Activated CD8-positive, alpha-beta T cell treated with anti-CD3 and anti-CD28 coated beads for 36 hours (primary cell): ENCODE measurements around the gene PGS1. TPM values are rescaled to one million over a fixed set of nuclear protein-coding genes. Genes with fewer than 3 reads are reported as not detected.

ENCODE experiments used
- ATAC-seq: fragments of 200-7000 bp; cut with Tn5 transposase; one replicate; pipeline ENCODE4 v1.10.0; 2021; ENCODE audit warnings: mild to moderate bottlenecking, moderate library complexity
- CTCF ChIA-PET: fragments of 350-600 bp; sonication (Branson Sonifier 250); formaldehyde crosslinking; loops from one replicate; lab custom pipeline; 2021; ENCODE audit warnings: antibody characterized with exemption; lab: Charles Lee
- POLR2A ChIA-PET: fragments of 350-600 bp; sonication (Branson Sonifier 250); formaldehyde crosslinking; loops from one replicate; lab custom pipeline; 2021; ENCODE audit warnings: antibody characterized with exemption; lab: Charles Lee
- DNase-seq: peaks from one replicate; pipeline ENCODE4 v3.0.0-alpha.2; 2020
- H3K27ac Mint-ChIP-seq: one replicate; pipeline ENCODE4 v1.8.0; 2021; ENCODE audit warnings: mild to moderate bottlenecking, mixed read lengths
- H3K27me3 Mint-ChIP-seq: one replicate; pipeline ENCODE4 v1.8.0; 2021; ENCODE audit warnings: mixed read lengths
- H3K36me3 Mint-ChIP-seq: one replicate; pipeline ENCODE4 v1.8.0; 2021; ENCODE audit warnings: low read depth, mixed read lengths
- H3K4me1 Mint-ChIP-seq: one replicate; pipeline ENCODE4 v1.8.0; 2021; ENCODE audit warnings: low read depth, mixed read lengths
- H3K4me3 Mint-ChIP-seq: one replicate; pipeline ENCODE4 v1.8.0; 2021; ENCODE audit warnings: mild to moderate bottlenecking, moderate library complexity, mixed read lengths
- H3K9me3 Mint-ChIP-seq: one replicate; pipeline ENCODE4 v1.8.0; 2021; ENCODE audit warnings: mixed read lengths
- intact Hi-C: fragments of 100-400 bp; cut with micrococcal nuclease; formaldehyde crosslinking; loops from one replicate; pipeline ENCODE4 v1.10.0; 2022
- total RNA-seq, 2 experiments: library from RNA; stranded (reverse); gene quantifications; one replicate each; pipeline ENCODE4 v1.2.3, GENCODE V29; 2021
- TF ChIP-seq, protein P1 (sequence below): fragments of 200-600 bp; IDR thresholded peaks from one replicate; pipeline ENCODE4 v1.8.0; 2022; ENCODE audit warnings: antibody characterized with exemption, mild to moderate bottlenecking

The PGS1 gene
- total RNA-seq, 2 experiments from 2014 or later = 42.1 to 43.3 TPM

DNA sequence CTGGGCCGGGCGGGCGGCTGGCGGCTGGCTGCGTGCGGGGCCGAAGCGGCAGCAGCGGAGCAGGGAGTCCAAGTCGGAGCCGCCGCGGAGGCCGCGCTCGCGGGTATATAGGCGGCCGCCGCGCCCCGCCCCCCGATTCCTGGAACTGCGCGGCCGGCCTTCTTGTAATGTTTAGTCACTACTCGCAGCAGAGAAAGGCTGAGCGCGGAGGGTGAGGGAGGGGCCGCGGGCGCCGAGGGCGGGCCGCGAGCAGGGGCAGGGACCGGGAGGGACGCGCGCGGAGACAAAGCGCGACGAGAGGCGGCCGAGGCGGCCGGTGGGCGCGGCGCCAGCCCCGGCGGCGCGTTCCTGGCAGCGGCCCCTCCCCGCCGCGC lies 18.5 kb upstream of the PGS1 start, which contains the start of gene SOCS3:
Gene SOCS3 (minus strand): TSS at position 81 of the 374 bp plus-strand sequence. CDS start 982 bp downstream, outside the sequence.
- ChIA-PET CTCF (interaction anchor here (1.0 to 6.6 kb wide), 12 partner anchors 10 to 63 kb away, joined by 3 to 99 read pairs (median 11); partner anchors contain the start of gene PGS1), POLR2A (interaction anchor here (0.6 to 3.9 kb wide), 11 partner anchors 8 to 694 kb away, joined by 3 to 19 read pairs (median 4); no protein-coding TSS in a partner anchor)
- Mint-ChIP-seq H3K36me3 (peaks cover 28% of the 10 kb centered on the region), H3K9me3 (no peaks in the 10 kb centered on the region), H3K4me1 (peaks cover 40% of the 10 kb centered on the region), H3K27ac (peak within 1 kb of the TSS; percentile 84), H3K27me3 (peaks cover 13% of the 10 kb centered on the region), H3K4me3 (peak within 1 kb of the TSS; percentile 87)
- intact Hi-C loops = loop anchor here (5.0 kb wide), 1 partner anchor 62 kb away; no protein-coding TSS in a partner anchor
- ATAC-seq (peak; percentile 73), DNase-seq (peak; percentile 98)
- TF ChIP-seq, protein P1, sequence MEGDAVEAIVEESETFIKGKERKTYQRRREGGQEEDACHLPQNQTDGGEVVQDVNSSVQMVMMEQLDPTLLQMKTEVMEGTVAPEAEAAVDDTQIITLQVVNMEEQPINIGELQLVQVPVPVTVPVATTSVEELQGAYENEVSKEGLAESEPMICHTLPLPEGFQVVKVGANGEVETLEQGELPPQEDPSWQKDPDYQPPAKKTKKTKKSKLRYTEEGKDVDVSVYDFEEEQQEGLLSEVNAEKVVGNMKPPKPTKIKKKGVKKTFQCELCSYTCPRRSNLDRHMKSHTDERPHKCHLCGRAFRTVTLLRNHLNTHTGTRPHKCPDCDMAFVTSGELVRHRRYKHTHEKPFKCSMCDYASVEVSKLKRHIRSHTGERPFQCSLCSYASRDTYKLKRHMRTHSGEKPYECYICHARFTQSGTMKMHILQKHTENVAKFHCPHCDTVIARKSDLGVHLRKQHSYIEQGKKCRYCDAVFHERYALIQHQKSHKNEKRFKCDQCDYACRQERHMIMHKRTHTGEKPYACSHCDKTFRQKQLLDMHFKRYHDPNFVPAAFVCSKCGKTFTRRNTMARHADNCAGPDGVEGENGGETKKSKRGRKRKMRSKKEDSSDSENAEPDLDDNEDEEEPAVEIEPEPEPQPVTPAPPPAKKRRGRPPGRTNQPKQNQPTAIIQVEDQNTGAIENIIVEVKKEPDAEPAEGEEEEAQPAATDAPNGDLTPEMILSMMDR = no peak

DNA sequence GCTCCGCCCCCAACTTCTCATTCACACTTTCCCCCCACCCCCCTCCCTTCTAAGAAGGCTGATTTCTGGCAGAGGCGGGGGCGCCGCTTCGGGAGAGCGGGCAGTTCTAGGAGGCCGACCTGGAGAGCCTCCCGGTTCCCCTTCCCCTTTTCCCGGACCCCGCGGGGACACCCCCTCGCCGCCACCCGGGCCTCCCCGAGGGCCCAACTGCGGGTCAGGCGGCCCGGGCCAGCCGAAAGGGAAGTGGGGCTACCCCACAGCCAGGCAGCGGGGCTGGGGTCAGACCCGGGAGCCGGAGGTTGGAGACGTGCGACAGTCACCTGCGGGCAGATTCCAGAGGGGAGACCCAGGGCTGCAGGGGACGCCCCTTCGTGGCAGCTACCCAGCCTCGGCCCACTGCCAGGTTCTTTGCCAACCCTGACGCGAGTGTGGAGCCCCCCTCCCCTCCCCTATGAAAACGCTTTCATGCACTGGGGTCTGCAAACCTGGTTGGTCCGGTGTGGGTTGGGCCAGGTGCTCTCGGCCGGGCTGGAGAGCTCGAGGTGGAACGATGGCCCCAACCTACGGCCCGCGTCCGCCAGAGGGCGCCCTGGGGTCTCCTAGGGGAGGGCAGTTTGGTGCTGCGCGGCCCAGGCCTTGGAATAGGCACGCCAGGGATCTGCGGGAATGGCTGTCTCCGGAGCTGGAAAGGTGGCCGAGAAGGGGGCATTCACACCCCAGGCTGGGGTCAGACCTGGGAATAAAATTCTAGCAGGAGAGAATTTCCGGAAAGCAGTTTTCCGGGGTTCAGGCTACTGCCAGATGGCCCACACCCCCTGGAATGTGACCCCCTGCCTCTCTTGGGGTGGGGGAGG lies 17.9 kb upstream of the PGS1 start:
- TF ChIP-seq, protein P1 = peak; percentile 97
- ChIA-PET CTCF (interaction anchor here (0.5 to 6.6 kb wide), 25 partner anchors 9 to 278 kb away, joined by 3 to 99 read pairs (median 4); partner anchors contain the start of gene PGS1), POLR2A (interaction anchor here (0.7 to 3.9 kb wide), 7 partner anchors 9 to 82 kb away, joined by 3 to 19 read pairs (median 5); no protein-coding TSS in a partner anchor)
- intact Hi-C loops = loop anchor here (5.0 kb wide), 1 partner anchor 62 kb away; no protein-coding TSS in a partner anchor
- H3K4me1 Mint-ChIP-seq = peaks cover 39% of the 10 kb centered on the region
- H3K36me3 Mint-ChIP-seq = peaks cover 28% of the 10 kb centered on the region
- H3K4me3 Mint-ChIP-seq = peak overlapping the region; percentile 63
- DNase-seq = peak; percentile 97
- no peaks in the 10 kb centered on the region for H3K9me3 Mint-ChIP-seq
- ATAC-seq = peak; percentile 43
- peaks cover 13% of the 10 kb centered on the region for H3K27me3 Mint-ChIP-seq
- H3K27ac Mint-ChIP-seq = peak overlapping the region; percentile 84

DNA sequence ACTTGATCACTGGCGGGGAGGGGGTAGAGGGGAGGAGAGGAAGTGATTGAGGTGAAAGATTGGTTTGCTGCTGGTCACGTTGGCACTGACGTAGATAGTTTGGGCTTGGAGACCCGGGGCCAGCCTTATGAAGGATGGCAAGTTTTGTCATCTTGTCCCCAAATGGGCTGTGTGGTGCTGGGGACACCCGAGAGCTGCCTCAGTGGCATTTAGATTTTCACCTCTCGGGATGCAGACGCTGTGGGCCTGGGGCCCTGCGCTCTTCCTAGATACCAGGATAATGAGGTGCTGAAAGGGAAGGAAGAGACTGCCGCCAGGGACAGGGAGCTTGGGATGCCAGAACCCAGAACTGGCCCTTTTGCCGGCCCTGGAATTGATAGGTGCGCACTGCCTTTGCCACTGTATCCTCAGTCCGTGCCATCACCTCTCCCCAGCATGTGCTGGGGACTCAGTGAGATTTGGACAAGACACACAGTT lies 17.2 kb upstream of the PGS1 start:
- peaks cover 34% of the 10 kb centered on the region for H3K4me1 Mint-ChIP-seq
- TF ChIP-seq, protein P1 = no peak
- no peaks in the 10 kb centered on the region for H3K9me3 Mint-ChIP-seq
- H3K27ac Mint-ChIP-seq = peak overlapping the region; percentile 84
- peak overlapping the region; percentile 63 for H3K4me3 Mint-ChIP-seq
- ChIA-PET CTCF (interaction anchor here (0.6 to 6.6 kb wide), 21 partner anchors 9 to 278 kb away, joined by 3 to 99 read pairs (median 5); partner anchors contain the start of gene PGS1), POLR2A (interaction anchor here (1.0 to 3.9 kb wide), 3 partner anchors 21 to 58 kb away, joined by 3 to 19 read pairs (median 3); no protein-coding TSS in a partner anchor)
- H3K36me3 Mint-ChIP-seq = peaks cover 28% of the 10 kb centered on the region
- no peak for DNase-seq
- peaks cover 13% of the 10 kb centered on the region for H3K27me3 Mint-ChIP-seq
- intact Hi-C loops = loop anchor here (5.0 kb wide), 1 partner anchor 61 kb away; no protein-coding TSS in a partner anchor
- no peak for ATAC-seq

DNA sequence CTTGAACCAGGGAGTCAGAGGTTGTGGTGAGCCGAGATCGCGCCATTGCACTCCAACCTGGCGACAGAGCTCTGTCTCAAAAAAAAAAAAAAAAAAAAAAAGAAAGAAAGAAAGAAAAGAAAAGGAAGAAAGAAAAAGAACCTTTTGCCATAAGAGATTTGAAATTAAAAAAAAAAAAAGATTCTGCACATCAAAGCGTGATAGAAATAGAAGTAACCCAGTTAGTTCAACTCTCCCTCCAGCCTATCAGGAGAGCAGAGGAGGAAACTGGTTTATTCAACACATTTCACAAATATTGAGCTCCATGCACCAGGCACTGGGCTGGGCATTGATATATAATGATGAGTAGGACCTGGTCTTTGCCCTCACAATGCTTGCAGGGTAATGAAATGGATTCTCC lies 16.2 kb upstream of the PGS1 start:
- H3K27ac Mint-ChIP-seq = no peak overlapping the region
- peaks cover 28% of the 10 kb centered on the region for H3K4me1 Mint-ChIP-seq
- H3K4me3 Mint-ChIP-seq = no peak overlapping the region
- ATAC-seq (no peak), DNase-seq (no peak)
- ChIA-PET CTCF (interaction anchor here (0.7 to 6.6 kb wide), 11 partner anchors 8 to 110 kb away, joined by 3 to 99 read pairs (median 6); no protein-coding TSS in a partner anchor), POLR2A (interaction anchor here (0.5 to 0.6 kb wide), 2 partner anchors 51 to 76 kb away, joined by 3 to 4 read pairs; no protein-coding TSS in a partner anchor)
- intact Hi-C loops = loop anchor here (5.0 kb wide), 1 partner anchor 60 kb away; no protein-coding TSS in a partner anchor
- TF ChIP-seq, protein P1 = no peak
- H3K27me3 Mint-ChIP-seq = peaks cover 14% of the 10 kb centered on the region
- peaks cover 19% of the 10 kb centered on the region for H3K36me3 Mint-ChIP-seq
- H3K9me3 Mint-ChIP-seq = no peaks in the 10 kb centered on the region
